ENCODE data around the gene PROC. TPM values are rescaled to one million over a fixed set of nuclear protein-coding genes. Genes with fewer than 3 reads are reported as not detected.

PROC gene
- total and polyA plus RNA-seq, 2 of the 8 experiments (the other 6 are each of a cell fraction or from before 2014, with no cell fraction given): 1.5 to 1.6 TPM

DNA sequence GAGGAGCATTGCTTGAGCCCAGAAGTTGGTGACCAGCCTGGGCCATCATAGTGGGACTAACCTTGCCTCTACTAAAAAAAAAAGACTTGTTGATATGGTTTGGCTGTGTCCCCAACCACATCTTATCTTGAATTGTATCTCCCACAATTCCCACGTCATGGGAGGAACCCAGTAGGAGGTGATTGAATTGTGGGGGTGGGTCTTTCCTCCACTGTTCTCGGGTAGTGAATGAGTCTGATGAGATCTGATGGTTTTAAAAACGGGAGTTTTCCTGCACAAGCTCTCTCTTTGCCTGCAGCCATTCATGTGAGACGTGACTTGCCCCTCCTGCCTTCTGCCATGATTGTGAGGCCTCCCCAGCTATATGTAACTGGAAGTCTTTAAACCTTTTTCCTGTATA is 47.0 kb downstream of the PROC start:
- FAIRE-seq: no peak
- no peak overlapping the region for H3K4me2 ChIP-seq (ENCODE audit: insufficient read depth in 1 of 2, low read depth in 2 of 2, low read length in 2 of 2)
- no peak overlapping the region for H4K91ac ChIP-seq (replicated peaks; ENCODE audit: insufficient read length, low read length)

More for the DNA sequence above, 47.0 kb downstream of the PROC start:
- H3K27me3 ChIP-seq (replicated peaks in 1 of 4; ENCODE audit: control insufficient read depth in 3 of 4, extremely low read depth in 1 of 4, insufficient read depth in 3 of 4, low read length in 3 of 4): no peaks in the 10 kb centered on the region
- no peaks in the 10 kb centered on the region for H3K9me3 ChIP-seq (ENCODE audit: insufficient read depth in 2 of 2, low read depth in 1 of 2, low read length in 1 of 2)
- no peak overlapping the region for H3K56ac ChIP-seq (replicated peaks; ENCODE audit: insufficient read length, low read depth, low read length)
- WGBS, 2 experiments (ENCODE audit: extremely low coverage in 1 of 2, insufficient coverage in 1 of 2, insufficient read length in 1 of 2, insufficient replicate concordance in 2 of 2, low coverage in 1 of 2, low lambda C conversion rate in 2 of 2, missing lambda C conversion rate in 1 of 2): 72% methylated on average over 4 of the region's 4 CpGs; no CpG with 5 or more reads in 1 of the 2 experiments
- H3K4me1 ChIP-seq (replicated peaks in 1 of 4; ENCODE audit: control insufficient read depth in 3 of 4, insufficient read depth in 4 of 4, low read length in 3 of 4): peaks cover 3 to 10% (median 5%) of the 10 kb centered on the region in 4 experiments; a peak in 5 of 7 replicates
- no peak overlapping the region for H2BK5ac ChIP-seq (ENCODE audit: low read depth, low read length)
- no peak overlapping the region for H2AFZ ChIP-seq (ENCODE audit: low read length)
- no peak overlapping the region for H3K27ac ChIP-seq (ENCODE audit: low read depth, low read length)
- H4K8ac ChIP-seq (ENCODE audit: extremely low read depth, insufficient read depth, low read length): no peak overlapping the region
- no peak for DNase-seq (ENCODE audit: low read depth in 1 of 2, low spot score in 2 of 2)
- no peak for TF ChIP-seq TCF12 (IDR thresholded peaks at IDR 0.05; ENCODE audit: low read depth, low read length)
- no peak for TF ChIP-seq CEBPB (IDR thresholded peaks at IDR 0.05; ENCODE audit: low read depth, low read length)
- no peak for TF ChIP-seq BCL11A (IDR thresholded peaks at IDR 0.05; ENCODE audit: low read depth in 2 of 2, low read length in 2 of 2)
- no peak for TF ChIP-seq NANOG (IDR thresholded peaks at IDR 0.05; ENCODE audit: insufficient read depth, low read depth, low read length, poor library complexity, severe bottlenecking)
- no peak for TF ChIP-seq POU5F1 (IDR thresholded peaks at IDR 0.05; ENCODE audit: low read depth, low read length)
- no peak for TF ChIP-seq MAX (IDR thresholded peaks at IDR 0.05)
- TF ChIP-seq KDM5A (IDR thresholded peaks at IDR 0.05; ENCODE audit: low read length): no peak
- no peak for TF ChIP-seq GTF2F1 (IDR thresholded peaks at IDR 0.05; ENCODE audit: borderline replicate concordance, low read depth, low read length)
- no peak for TF ChIP-seq RNF2 (IDR thresholded peaks at IDR 0.05; ENCODE audit: borderline replicate concordance, low read depth, low read length, missing control alignments, poor library complexity, severe bottlenecking)
- H3K18ac ChIP-seq (ENCODE audit: extremely low read depth, low read length): no peak overlapping the region
- no peak overlapping the region for H3K23ac ChIP-seq (ENCODE audit: insufficient read length)
- ChIA-PET CTCF (ENCODE audit: partially characterized antibody) (interaction anchor here (0.6 to 4.9 kb wide), 4 partner anchors 12 to 181 kb away, joined by 3 to 20 read pairs (median 4); no protein-coding TSS in a partner anchor), POLR2A (ENCODE audit: partially characterized antibody) (interaction anchor here (1.2 to 1.7 kb wide), 2 partner anchors 16 to 47 kb away, joined by 4 read pairs; no protein-coding TSS in a partner anchor)
- H3K36me3 ChIP-seq (ENCODE audit: control insufficient read depth in 2 of 4, insufficient read depth in 4 of 4, low read length in 3 of 4): no peaks in the 10 kb centered on the region; a peak in 1 of 8 replicates
- H2BK120ac ChIP-seq (replicated peaks; ENCODE audit: low read depth, low read length): no peak overlapping the region
- no peak overlapping the region for H2BK12ac ChIP-seq (ENCODE audit: low read depth, low read length)
- H3K79me1 ChIP-seq (ENCODE audit: low read depth, low read length): no peaks in the 10 kb centered on the region
- H3K4ac ChIP-seq (replicated peaks; ENCODE audit: insufficient read length, low read depth, low read length): no peak overlapping the region
- no peak overlapping the region for H3K9ac ChIP-seq (replicated peaks in 1 of 4; ENCODE audit: extremely low read depth in 1 of 4, low read depth in 3 of 4, low read length in 3 of 4)
- H2BK15ac ChIP-seq (ENCODE audit: low read length): no peak overlapping the region
- no peaks in the 10 kb centered on the region for H3K23me2 ChIP-seq (ENCODE audit: low read depth, low read length)
- no peaks in the 10 kb centered on the region for H4K20me1 ChIP-seq (replicated peaks in 1 of 2; ENCODE audit: control insufficient read depth in 1 of 2, insufficient read depth in 2 of 2, low read length in 2 of 2)
- no peak overlapping the region for H2AK5ac ChIP-seq (ENCODE audit: low read depth, low read length)
- no peak overlapping the region for H2BK20ac ChIP-seq (ENCODE audit: low read length)
- no peak overlapping the region for H3K4me3 ChIP-seq (ENCODE audit: extremely low read depth in 1 of 4, insufficient read depth in 2 of 4, low read depth in 3 of 4, low read length in 4 of 4)
- no peak overlapping the region for H3K14ac ChIP-seq (ENCODE audit: insufficient read length)
- H4K5ac ChIP-seq (ENCODE audit: insufficient read length, low read depth, low read length): no peak overlapping the region
- no peaks in the 10 kb centered on the region for H3K79me2 ChIP-seq (ENCODE audit: control insufficient read depth in 1 of 2, insufficient read depth in 2 of 2, low read length in 2 of 2)
